K562 (cell line): Measurements from ENCODE around the gene ST6GALNAC3. TPM values are rescaled to one million over a fixed set of nuclear protein-coding genes. Genes with fewer than 3 reads are reported as not detected.

ENCODE experiments used
- ATAC-seq: fragments of 200-7000 bp; cut with Tn5 transposase; 3 replicates; pipeline ENCODE4 v1.9.1; 2020; ENCODE audit warnings: moderate library complexity
- BruUV-seq: library from RNA; stranded (reverse); fragments of 400-500 nt; replicated peaks from 2 replicates; lab custom pipeline; 2021; lab: Mats Ljungman, UMichigan
- CTCF ChIA-PET: fragments of 300-600 bp; formaldehyde crosslinking; extraction: SDS; loops from one replicate; lab custom pipeline; 2021; ENCODE audit warnings: low intra/inter-chr PET ratio; lab: Yijun Ruan, JAX
- POLR2A ChIA-PET: fragments of 300-600, 350-650 bp; sonication (Branson Sonifier 250); formaldehyde crosslinking; extraction: SDS; loops from one replicate; lab custom pipeline; 2021; ENCODE audit warnings: antibody characterized with exemption, inconsistent platforms; lab: Yijun Ruan, JAX
- DNase-seq, 4 experiments: peaks; one replicate each; pipeline versions ENCODE4 v3.0.0 to v3.0.0-alpha.2; 2011 to 2018; ENCODE audit warnings: low spot score in 3 of 4, mixed read lengths in 3 of 4; ENCODE audit errors: extremely low read depth in 1 of 4
- FAIRE-seq: peaks from 2 replicates; lab custom pipeline; 2011; peaks lifted over from hg19 to GRCh38; lab: Jason Lieb, UNC
- H2AFZ ChIP-seq: 2 replicates; pipeline ENCODE4 v1.6.0; 2011; ENCODE audit warnings: low read depth, low read length, control low read depth, inconsistent platforms
- H3K27ac ChIP-seq: fragments of 200-600 bp; 3 replicates; pipeline ENCODE4 v1.8.0; 2011; ENCODE audit warnings: low read depth, mild to moderate bottlenecking, control low read depth, inconsistent platforms, low read length, moderate library complexity, mixed read lengths; ENCODE audit errors: extremely low read depth
- H3K27me3 ChIP-seq, 2 experiments: fragments of 300-600 bp in 1 of 2; 2 replicates in 1 of 2; 3 replicates in 1 of 2; pipeline versions ENCODE4 v1.6.0 to v1.8.0; 2011; ENCODE audit warnings: inconsistent platforms in 2 of 2, low read length in 2 of 2, mild to moderate bottlenecking in 1 of 2, mixed read lengths in 1 of 2, moderate library complexity in 1 of 2; ENCODE audit not compliant: control insufficient read depth in 2 of 2, insufficient read depth in 2 of 2
- H3K36me3 ChIP-seq: fragments of 300-600 bp; 3 replicates; pipeline ENCODE4 v1.8.0; 2011; ENCODE audit warnings: mild to moderate bottlenecking, low read length, inconsistent platforms; ENCODE audit not compliant: control insufficient read depth, insufficient read depth
- H3K4me1 ChIP-seq, 2 experiments: fragments of 200-600 bp in 1 of 2; replicated peaks in 1 of 2; 2 replicates in 1 of 2; 3 replicates in 1 of 2; pipeline versions ENCODE4 v1.5.1 to v1.8.0; 2011; ENCODE audit warnings: inconsistent platforms in 2 of 2, low read length in 2 of 2, mild to moderate bottlenecking in 1 of 2, mixed read lengths in 1 of 2, moderate library complexity in 1 of 2; ENCODE audit not compliant: control insufficient read depth in 2 of 2, insufficient read depth in 2 of 2
- H3K4me2 ChIP-seq: 2 replicates; pipeline ENCODE4 v1.6.1; 2011; ENCODE audit warnings: low read length, control low read depth, inconsistent platforms, mixed read lengths; ENCODE audit not compliant: insufficient read depth
- H3K4me3 ChIP-seq: fragments of 200-600 bp; sonication (generic), shearing (Covaris generic); 2 replicates; pipeline ENCODE4 v1.5.1; 2016; ENCODE audit warnings: control low read depth, inconsistent platforms
- H3K79me2 ChIP-seq: fragments of 200-600 bp; 3 replicates; pipeline ENCODE4 v1.8.0; 2011; ENCODE audit warnings: low read length, inconsistent platforms; ENCODE audit not compliant: control insufficient read depth, insufficient read depth
- H3K9ac ChIP-seq, 2 experiments: 2 replicates each; pipeline versions ENCODE4 v1.6.0 to v1.6.1; 2011; ENCODE audit warnings: low read depth in 2 of 2, low read length in 2 of 2, control low read depth in 1 of 2, inconsistent platforms in 1 of 2, mild to moderate bottlenecking in 1 of 2, mixed read lengths in 1 of 2; ENCODE audit not compliant: insufficient read depth in 1 of 2
- H3K9me1 ChIP-seq: one replicate; pipeline ENCODE4 v1.6.0; 2011; ENCODE audit warnings: inconsistent platforms, mild to moderate bottlenecking, low read length, moderate library complexity; ENCODE audit not compliant: control insufficient read depth, insufficient read depth
- H3K9me3 ChIP-seq: replicated peaks from 2 replicates; pipeline ENCODE4 v1.5.1; 2011; ENCODE audit warnings: low read depth, low read length, inconsistent platforms; ENCODE audit not compliant: control insufficient read depth, insufficient read depth
- H4K20me1 ChIP-seq: replicated peaks from 2 replicates; pipeline ENCODE4 v1.6.1; 2011; ENCODE audit warnings: low read length, inconsistent platforms, mixed read lengths; ENCODE audit not compliant: control insufficient read depth, insufficient read depth
- FOXK1 ChIP-seq: sonication (generic); formaldehyde crosslinking; IDR thresholded peaks from 2 replicates; pipeline ENCODE4 v1.8.0; 2022; ENCODE audit warnings: missing genetic modification reagents, mild to moderate bottlenecking, borderline replicate concordance
- RB1 ChIP-seq: fragments of 450-650 bp; IDR thresholded peaks from 2 replicates; pipeline ENCODE4 v1.6.1; 2017; ENCODE audit warnings: low read depth, mild to moderate bottlenecking
- TFAP4 ChIP-seq: sonication (generic); formaldehyde crosslinking; IDR thresholded peaks from 2 replicates; pipeline ENCODE4 v1.8.0; 2022; ENCODE audit warnings: missing genetic modification reagents, mild to moderate bottlenecking, moderate library complexity, borderline replicate concordance
- ZNF318 ChIP-seq, 2 experiments: fragments of 450-650 bp; IDR thresholded peaks; 2 replicates each; pipeline ENCODE4 v1.6.1; 2016; ENCODE audit warnings: mild to moderate bottlenecking in 2 of 2, borderline replicate concordance in 1 of 2, low read depth in 1 of 2, moderate library complexity in 1 of 2
- ZNF354B ChIP-seq: fragments of 250-450 bp; sonication (Bioruptor Pico); IDR thresholded peaks from 2 replicates; pipeline ENCODE4 v1.4.0; 2020
- WGBS: fragments of 100-300 bp; shearing (Covaris generic); methylation state at CpG from one replicate; pipeline ENCODE4 v1.1.6; 2016; ENCODE audit warnings: low coverage, mixed read lengths; ENCODE audit not compliant: insufficient coverage; ENCODE audit errors: missing lambda C conversion rate; 5-methylcytosine and 5-hydroxymethylcytosine counted together
- in situ Hi-C: fragments of 300-500 bp; cut with MboI; formaldehyde crosslinking; loops from 4 replicates; pipeline ENCODE4 v1.15.0; 2018; ENCODE audit warnings: inconsistent platforms, mixed read lengths
- intact Hi-C: fragments of 100-400 bp; cut with micrococcal nuclease; formaldehyde crosslinking; loops from 2 replicates; pipeline ENCODE4 v1.14.2; 2022
- polyA plus RNA-seq, 8 experiments: library from polyadenylated mRNA; depleted of rRNA in 4 of 8; stranded (reverse) in 5 of 8; unstranded in 3 of 8; fragments of >200 nt; fragmentation: Nextera tagmentation in 2 of 8; fragmentation: Illumina TruSeq in 1 of 8; extraction: Ambion mirVana in 2 of 8; extraction: Trizol in 1 of 8; gene quantifications; 2 replicates each; pipeline versions ENCODE4 v1.2.1 to v1.2.3, GENCODE V29; 2011 to 2014; ENCODE audit warnings: inconsistent platforms in 1 of 8, missing spikeins in 1 of 8
- total RNA-seq, 7 experiments: library from RNA; depleted of rRNA in 6 of 7; stranded (reverse); fragments of >200 nt in 6 of 7; fragmentation: Illumina TruSeq in 2 of 7; extraction: Trizol in 2 of 7; gene quantifications; 2 replicates each; pipeline versions ENCODE4 v1.2.1 to v1.2.3, GENCODE V29; 2011 to 2021; ENCODE audit warnings: low replicate concordance in 1 of 7
- TF ChIP-seq, protein P1 (sequence below): fragments of 250-450 bp; sonication (Bioruptor Pico); IDR thresholded peaks from 2 replicates; pipeline ENCODE4 v1.8.0; 2022; ENCODE audit warnings: inconsistent platforms

Gene ST6GALNAC3
- total and polyA plus RNA-seq, 9 of the 15 experiments (the other 6 are each of a cell fraction or from before 2014, with no cell fraction given): 0.04 to 0.29 (median 0.18) TPM; not detected in 6

- TF ChIP-seq TFAP4 (CRISPR knock-in tag) (no peak), FOXK1 (CRISPR knock-in tag) (no peak)
These were observed 437.1 kb downstream of the ST6GALNAC3 start (continued) for GRCh38 chr1:76511558-76512179.

DNA sequence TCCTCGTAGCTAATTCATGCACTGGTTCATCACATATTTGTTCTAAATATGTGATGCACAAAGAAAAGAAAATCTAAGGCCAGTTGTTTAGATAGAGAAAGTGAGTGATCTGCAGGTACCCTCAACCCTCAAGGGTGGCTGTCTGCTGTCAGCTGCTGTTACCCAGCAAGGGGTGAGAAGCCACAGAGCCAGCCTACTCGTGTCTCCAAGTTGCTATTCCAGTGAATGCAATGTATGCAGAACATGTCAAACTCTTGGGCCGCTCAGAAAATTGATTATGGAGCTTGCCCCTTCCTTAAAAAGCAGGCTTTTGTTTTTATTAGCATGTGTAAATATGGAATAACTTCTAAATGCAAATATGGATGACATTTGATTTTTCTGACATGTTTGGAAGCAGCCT is 456.4 kb downstream of the ST6GALNAC3 start:
- ATAC-seq (no peak), FAIRE-seq (no peak), DNase-seq (no peak)
- Histone ChIP-seq H3K4me1 (no peaks in the 10 kb centered on the region), H3K4me2 (no peak overlapping the region), H3K27me3 (no peaks in the 10 kb centered on the region), H3K79me2 (no peaks in the 10 kb centered on the region), H3K36me3 (no peaks in the 10 kb centered on the region), H3K9me1 (no peaks in the 10 kb centered on the region), H3K9ac (no peak overlapping the region), H3K9me3 (no peaks in the 10 kb centered on the region), H3K27ac (no peak overlapping the region), H3K4me3 (no peak overlapping the region), H4K20me1 (no peaks in the 10 kb centered on the region), H2AFZ (no peak overlapping the region)
- in situ Hi-C loops (no loop called here), intact Hi-C loops (no loop called here)
- ChIA-PET POLR2A (interaction anchor here (0.5 kb wide), 1 partner anchor 487 kb away, joined by 3 read pairs; no protein-coding TSS in a partner anchor), CTCF (no interaction called here)
- WGBS: 0% methylated on average over 3 of the region's 3 CpGs
- TF ChIP-seq RB1: no peak
- no peak for TF ChIP-seq ZNF318 (IDR thresholded peaks at IDR 0.05; ENCODE audit: borderline replicate concordance in 1 of 2, low read depth in 1 of 2)
- TF ChIP-seq, protein P1, sequence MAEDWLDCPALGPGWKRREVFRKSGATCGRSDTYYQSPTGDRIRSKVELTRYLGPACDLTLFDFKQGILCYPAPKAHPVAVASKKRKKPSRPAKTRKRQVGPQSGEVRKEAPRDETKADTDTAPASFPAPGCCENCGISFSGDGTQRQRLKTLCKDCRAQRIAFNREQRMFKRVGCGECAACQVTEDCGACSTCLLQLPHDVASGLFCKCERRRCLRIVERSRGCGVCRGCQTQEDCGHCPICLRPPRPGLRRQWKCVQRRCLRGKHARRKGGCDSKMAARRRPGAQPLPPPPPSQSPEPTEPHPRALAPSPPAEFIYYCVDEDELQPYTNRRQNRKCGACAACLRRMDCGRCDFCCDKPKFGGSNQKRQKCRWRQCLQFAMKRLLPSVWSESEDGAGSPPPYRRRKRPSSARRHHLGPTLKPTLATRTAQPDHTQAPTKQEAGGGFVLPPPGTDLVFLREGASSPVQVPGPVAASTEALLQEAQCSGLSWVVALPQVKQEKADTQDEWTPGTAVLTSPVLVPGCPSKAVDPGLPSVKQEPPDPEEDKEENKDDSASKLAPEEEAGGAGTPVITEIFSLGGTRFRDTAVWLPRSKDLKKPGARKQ: no peak
- TF ChIP-seq ZNF354B (CRISPR knock-in tag): no peak
- no TSS peak for BruUV-seq
